Liver (tissue), 9 donors: ENCODE data around the gene POU3F2. TPM values are rescaled to one million over a fixed set of nuclear protein-coding genes. Genes with fewer than 3 reads are reported as not detected.

Experiments
- DNase-seq: peaks from one replicate; pipeline ENCODE4 v3.0.0-alpha.2; 2017; ENCODE audit warnings: low spot score
- H3K27ac ChIP-seq, 2 donors: one replicate each; pipeline ENCODE4 v1.7.0; 2013; ENCODE audit warnings: inconsistent platforms in 2 of 2, low read length in 2 of 2, control low read depth in 1 of 2, low read depth in 1 of 2, mild to moderate bottlenecking in 1 of 2
- H3K27me3 ChIP-seq, 4 donors: one replicate each; pipeline versions ENCODE4 v1.6.1 to v1.7.0; 2013; ENCODE audit warnings: low read length in 3 of 4, inconsistent platforms in 1 of 4, mild to moderate bottlenecking in 1 of 4, moderate library complexity in 1 of 4; ENCODE audit not compliant: control insufficient read depth in 4 of 4, insufficient read depth in 4 of 4
- H3K36me3 ChIP-seq, 4 donors: one replicate each; pipeline versions ENCODE4 v1.6.1 to v1.7.0; 2013; ENCODE audit warnings: low read length in 3 of 4, mild to moderate bottlenecking in 3 of 4, low read depth in 1 of 4, moderate library complexity in 1 of 4; ENCODE audit not compliant: control insufficient read depth in 4 of 4, insufficient read depth in 3 of 4
- H3K4me1 ChIP-seq, 4 donors: one replicate each; pipeline versions ENCODE4 v1.6.1 to v1.7.0; 2013; ENCODE audit warnings: low read length in 3 of 4, mild to moderate bottlenecking in 3 of 4, moderate library complexity in 1 of 4; ENCODE audit not compliant: control insufficient read depth in 4 of 4, insufficient read depth in 4 of 4
- H3K4me3 ChIP-seq, 3 donors: one replicate each; pipeline versions ENCODE4 v1.6.1 to v1.7.0; 2013; ENCODE audit warnings: low read length in 3 of 3, control low read depth in 1 of 3, low read depth in 1 of 3, mild to moderate bottlenecking in 1 of 3
- H3K9ac ChIP-seq, 2 donors: one replicate each; pipeline ENCODE4 v1.7.0; 2013; ENCODE audit warnings: low read length in 2 of 2, mild to moderate bottlenecking in 2 of 2, moderate library complexity in 2 of 2, control low read depth in 1 of 2, low read depth in 1 of 2
- H3K9me3 ChIP-seq, 4 donors: one replicate each; pipeline versions ENCODE4 v1.6.1 to v1.7.0; 2013; ENCODE audit warnings: low read length in 3 of 4; ENCODE audit not compliant: control insufficient read depth in 4 of 4
- FOXA2 ChIP-seq: IDR thresholded peaks from 2 replicates; pipeline ENCODE4 v1.6.1; 2016; ENCODE audit warnings: antibody characterized with exemption
- HNF4A ChIP-seq, 2 donors: conservative IDR thresholded peaks; 2 replicates each; pipeline ENCODE4 v1.6.1; 2016; ENCODE audit warnings: antibody characterized with exemption in 2 of 2, mild to moderate bottlenecking in 2 of 2
- JUND ChIP-seq, 2 donors: IDR thresholded peaks; 2 replicates each; pipeline ENCODE4 v1.6.1; 2016; ENCODE audit warnings: antibody characterized with exemption in 2 of 2
- NR2F2 ChIP-seq: IDR thresholded peaks from 2 replicates; pipeline ENCODE4 v1.6.1; 2016; ENCODE audit warnings: antibody characterized with exemption
- RAD21 ChIP-seq, 2 donors: IDR thresholded peaks; 2 replicates each; pipeline ENCODE4 v1.6.1; 2016; ENCODE audit warnings: antibody characterized with exemption in 2 of 2, mild to moderate bottlenecking in 2 of 2
- RXRA ChIP-seq, 2 donors: IDR thresholded peaks; 2 replicates each; pipeline ENCODE4 v1.6.1; 2017 to 2018; ENCODE audit warnings: antibody characterized with exemption in 2 of 2, mild to moderate bottlenecking in 1 of 2
- SP1 ChIP-seq: IDR thresholded peaks from 2 replicates; pipeline ENCODE4 v1.6.1; 2018; ENCODE audit warnings: antibody characterized with exemption, mild to moderate bottlenecking
- WGBS: extraction: QIAGEN DNeasy Blood & Tissue Kit; methylation state at CpG from one replicate; pipeline ENCODE4 v1.1.7; 2013; 5-methylcytosine and 5-hydroxymethylcytosine counted together
- polyA plus RNA-seq, 2 donors: library from polyadenylated mRNA; stranded (reverse) in 1 of 2; unstranded in 1 of 2; fragments of 200-250 nt in 1 of 2; fragments of >200 nt in 1 of 2; fragmentation: Nextera tagmentation in 1 of 2; extraction: Ambion mirVana in 1 of 2; gene quantifications; one replicate each; pipeline versions ENCODE4 v1.2.1 to v1.2.3, GENCODE V29; 2013 to 2015
- total RNA-seq, 2 donors: library from RNA; depleted of rRNA; stranded (reverse); fragments of >200 nt; gene quantifications; one replicate each; pipeline ENCODE4 v1.2.3, GENCODE V29; 2014
- TF ChIP-seq, protein P1 (sequence below): IDR thresholded peaks from 2 replicates; pipeline ENCODE4 v1.6.1; 2016; ENCODE audit warnings: antibody characterized with exemption
- TF ChIP-seq, protein P2 (sequence below): fragments of 150-350 bp; IDR thresholded peaks from 2 replicates; pipeline ENCODE4 v1.5.1; 2017; ENCODE audit warnings: improper control_type of control experiment, low read depth, low read length; ENCODE audit not compliant: missing input control
- TF ChIP-seq, protein P3 (sequence below): IDR thresholded peaks from 2 replicates; pipeline ENCODE4 v1.6.1; 2016; ENCODE audit warnings: antibody characterized with exemption
- donor health status: healthy.
- donor health status: healthy.
- donor health status: healthy.
- donor health status: healthy.
- donor health status: healthy.

Gene POU3F2
- total and polyA plus RNA-seq, 4 donors = not detected

DNA sequence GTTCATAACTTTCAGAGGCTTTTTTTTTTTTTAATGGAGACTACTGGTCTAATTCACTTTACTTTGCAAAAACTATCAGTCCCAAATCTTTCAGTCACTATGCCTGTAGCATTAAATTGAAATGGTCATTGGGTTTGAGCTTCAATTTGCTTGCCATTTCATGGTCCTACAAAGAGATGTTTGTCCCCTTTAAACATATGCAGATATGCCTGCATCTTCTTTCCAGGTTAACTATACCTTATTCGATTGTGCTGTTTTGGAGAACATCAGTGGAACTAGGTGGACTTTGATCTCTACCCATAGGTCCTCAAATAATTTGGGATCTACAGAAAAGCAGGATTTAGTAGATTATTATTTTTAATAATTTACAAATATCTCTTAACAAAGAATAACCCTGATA, 4.6 kb downstream of the POU3F2 start:
- Histone ChIP-seq H3K27me3 (peaks cover 0 to 42% (median 17%) of the 10 kb centered on the region in 4 donors), H3K4me3 (no peak overlapping the region), H3K4me1 (peaks cover 11 to 23% (median 16%) of the 10 kb centered on the region in 4 donors), H3K36me3 (no peaks in the 10 kb centered on the region), H3K9ac (no peak overlapping the region), H3K9me3 (peaks cover 0 to 2% (median 0%) of the 10 kb centered on the region in 4 donors), H3K27ac (no peak overlapping the region)
- DNase-seq = no peak
- no peak for TF ChIP-seq SP1
- no peak for TF ChIP-seq FOXA2
- no peak for TF ChIP-seq NR2F2
- TF ChIP-seq, protein P1, sequence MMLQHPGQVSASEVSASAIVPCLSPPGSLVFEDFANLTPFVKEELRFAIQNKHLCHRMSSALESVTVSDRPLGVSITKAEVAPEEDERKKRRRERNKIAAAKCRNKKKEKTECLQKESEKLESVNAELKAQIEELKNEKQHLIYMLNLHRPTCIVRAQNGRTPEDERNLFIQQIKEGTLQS = no peak
- no peak for TF ChIP-seq JUND (IDR thresholded peaks at IDR 0.05)
- TF ChIP-seq, protein P2, sequence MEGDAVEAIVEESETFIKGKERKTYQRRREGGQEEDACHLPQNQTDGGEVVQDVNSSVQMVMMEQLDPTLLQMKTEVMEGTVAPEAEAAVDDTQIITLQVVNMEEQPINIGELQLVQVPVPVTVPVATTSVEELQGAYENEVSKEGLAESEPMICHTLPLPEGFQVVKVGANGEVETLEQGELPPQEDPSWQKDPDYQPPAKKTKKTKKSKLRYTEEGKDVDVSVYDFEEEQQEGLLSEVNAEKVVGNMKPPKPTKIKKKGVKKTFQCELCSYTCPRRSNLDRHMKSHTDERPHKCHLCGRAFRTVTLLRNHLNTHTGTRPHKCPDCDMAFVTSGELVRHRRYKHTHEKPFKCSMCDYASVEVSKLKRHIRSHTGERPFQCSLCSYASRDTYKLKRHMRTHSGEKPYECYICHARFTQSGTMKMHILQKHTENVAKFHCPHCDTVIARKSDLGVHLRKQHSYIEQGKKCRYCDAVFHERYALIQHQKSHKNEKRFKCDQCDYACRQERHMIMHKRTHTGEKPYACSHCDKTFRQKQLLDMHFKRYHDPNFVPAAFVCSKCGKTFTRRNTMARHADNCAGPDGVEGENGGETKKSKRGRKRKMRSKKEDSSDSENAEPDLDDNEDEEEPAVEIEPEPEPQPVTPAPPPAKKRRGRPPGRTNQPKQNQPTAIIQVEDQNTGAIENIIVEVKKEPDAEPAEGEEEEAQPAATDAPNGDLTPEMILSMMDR = no peak
- 39% methylated on average over 1 of the region's 1 CpG for WGBS

DNA sequence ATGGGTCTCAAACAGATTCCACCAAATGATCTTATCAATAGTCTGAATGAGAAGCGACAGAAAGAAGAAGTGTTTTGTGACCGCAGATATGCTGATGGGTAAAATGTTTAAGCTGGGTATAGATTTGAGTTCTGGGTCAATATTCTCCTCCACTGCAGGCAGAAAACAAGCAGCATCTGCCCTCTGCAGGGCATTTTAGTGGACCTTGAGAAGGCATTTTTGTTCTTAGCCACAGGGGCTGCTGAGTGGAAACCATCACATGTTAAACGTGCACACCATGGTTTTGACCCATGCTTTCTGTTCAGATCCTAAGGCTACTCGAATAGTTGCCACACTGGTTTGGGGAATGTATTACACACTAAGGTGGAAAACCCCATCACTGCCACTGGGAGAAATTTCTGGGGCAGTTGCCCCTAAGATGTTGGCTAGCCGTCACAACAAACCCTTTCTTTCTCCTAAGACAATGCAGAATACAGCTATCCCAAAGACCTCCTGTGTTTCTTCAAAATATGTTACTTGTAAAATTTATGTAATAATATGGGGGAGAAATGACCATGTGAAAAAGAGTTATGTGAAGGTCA, 5.5 kb downstream of the POU3F2 start:
- no peak for DNase-seq
- TF ChIP-seq RAD21 (IDR thresholded peaks at IDR 0.05) (peak; percentile 57 to 70), RXRA (IDR thresholded peaks at IDR 0.05) (no peak)
- TF ChIP-seq, protein P3, sequence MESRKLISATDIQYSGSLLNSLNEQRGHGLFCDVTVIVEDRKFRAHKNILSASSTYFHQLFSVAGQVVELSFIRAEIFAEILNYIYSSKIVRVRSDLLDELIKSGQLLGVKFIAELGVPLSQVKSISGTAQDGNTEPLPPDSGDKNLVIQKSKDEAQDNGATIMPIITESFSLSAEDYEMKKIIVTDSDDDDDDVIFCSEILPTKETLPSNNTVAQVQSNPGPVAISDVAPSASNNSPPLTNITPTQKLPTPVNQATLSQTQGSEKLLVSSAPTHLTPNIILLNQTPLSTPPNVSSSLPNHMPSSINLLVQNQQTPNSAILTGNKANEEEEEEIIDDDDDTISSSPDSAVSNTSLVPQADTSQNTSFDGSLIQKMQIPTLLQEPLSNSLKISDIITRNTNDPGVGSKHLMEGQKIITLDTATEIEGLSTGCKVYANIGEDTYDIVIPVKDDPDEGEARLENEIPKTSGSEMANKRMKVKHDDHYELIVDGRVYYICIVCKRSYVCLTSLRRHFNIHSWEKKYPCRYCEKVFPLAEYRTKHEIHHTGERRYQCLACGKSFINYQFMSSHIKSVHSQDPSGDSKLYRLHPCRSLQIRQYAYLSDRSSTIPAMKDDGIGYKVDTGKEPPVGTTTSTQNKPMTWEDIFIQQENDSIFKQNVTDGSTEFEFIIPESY = no peak
- TF ChIP-seq, protein P2 = peak; percentile 19
- WGBS = 24% methylated on average over 5 of the region's 5 CpGs

DNA sequence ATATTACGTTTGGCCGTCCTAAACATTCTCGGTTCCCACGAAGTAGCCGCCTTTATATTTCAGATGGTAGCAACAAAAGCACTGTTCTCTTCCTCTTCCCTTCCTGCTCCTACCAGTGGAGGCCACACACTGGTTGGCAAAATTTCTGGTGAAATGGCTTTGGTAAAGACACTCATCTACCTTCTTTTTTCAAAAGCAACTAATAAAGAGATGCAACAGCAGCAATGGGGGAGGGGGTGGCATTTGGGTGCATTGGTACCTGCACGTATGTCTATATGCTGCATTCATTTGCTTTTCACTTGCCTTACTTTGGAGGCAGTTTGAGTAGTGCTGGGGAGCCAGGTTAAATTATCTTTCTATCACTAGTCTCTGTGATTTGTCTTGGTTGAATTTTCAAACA, 6.0 kb downstream of the POU3F2 start:
- Histone ChIP-seq H3K36me3 (no peaks in the 10 kb centered on the region), H3K4me1 (peaks cover 9 to 21% (median 17%) of the 10 kb centered on the region in 4 donors), H3K27ac (no peak overlapping the region), H3K9me3 (peaks cover 0 to 2% (median 0%) of the 10 kb centered on the region in 4 donors), H3K4me3 (no peak overlapping the region), H3K9ac (no peak overlapping the region), H3K27me3 (peaks cover 0 to 42% (median 17%) of the 10 kb centered on the region in 4 donors)
- TF ChIP-seq HNF4A (conservative IDR thresholded peaks at IDR 0.05) = no peak
- 44% methylated on average over 6 of the region's 6 CpGs for WGBS
- no peak for DNase-seq

More for the DNA sequence above, 5.5 kb downstream of the POU3F2 start:
- peaks cover 0 to 2% (median 0%) of the 10 kb centered on the region in 4 donors for H3K9me3 ChIP-seq
- H3K27me3 ChIP-seq = peaks cover 0 to 42% (median 17%) of the 10 kb centered on the region in 4 donors
- no peak overlapping the region for H3K4me3 ChIP-seq
- no peak overlapping the region for H3K27ac ChIP-seq
- peaks cover 10 to 23% (median 17%) of the 10 kb centered on the region in 4 donors for H3K4me1 ChIP-seq
- H3K9ac ChIP-seq = no peak overlapping the region
- H3K36me3 ChIP-seq = no peaks in the 10 kb centered on the region
